GM21423 (cell line): ENCODE measurements around the gene TIMP4.
A peak's percentile ranks its signal among the peaks of the same experiment; 100 is the strongest.

Experiments used
- ATAC-seq: cut with Tn5 transposase; IDR thresholded peaks from one replicate; pipeline ENCODE4 v1.9.1; 2021; ENCODE audit warnings: mild to moderate bottlenecking, moderate library complexity; ENCODE audit not compliant: unreplicated experiment

Gene TIMP4

GRCh38 chr3:12186046-12186445, 27.3 kb upstream of the TIMP4 start:
- no peak for ATAC-seq

GRCh38 chr3:12185172-12185710, 26.5 kb upstream of the TIMP4 start:
- no peak for ATAC-seq

- ATAC-seq = no peak
Measured at GRCh38 chr3:12184541-12184940, 25.8 kb upstream of the TIMP4 start.

GRCh38 chr3:12182687-12183441, 24.2 kb upstream of the TIMP4 start:
- ATAC-seq = no peak

- no peak for ATAC-seq
Measured at GRCh38 chr3:12181806-12182205, 23.1 kb upstream of the TIMP4 start.

GRCh38 chr3:12181301-12181700, 22.6 kb upstream of the TIMP4 start:
- no peak for ATAC-seq

- ATAC-seq = no peak
Measured at GRCh38 chr3:12180631-12181030, 21.9 kb upstream of the TIMP4 start.

GRCh38 chr3:12180218-12180617, 21.5 kb upstream of the TIMP4 start:
- ATAC-seq = no peak

GRCh38 chr3:12179441-12179840, 20.7 kb upstream of the TIMP4 start:
- ATAC-seq = no peak

GRCh38 chr3:12178091-12178820, 19.5 kb upstream of the TIMP4 start:
- ATAC-seq = no peak

- ATAC-seq = no peak
Measured at GRCh38 chr3:12177126-12177525, 18.4 kb upstream of the TIMP4 start.

GRCh38 chr3:12175844-12176453, 17.2 kb upstream of the TIMP4 start:
- ATAC-seq = peak; percentile 75

GRCh38 chr3:12175137-12175593, 16.5 kb upstream of the TIMP4 start:
- no peak for ATAC-seq

- no peak for ATAC-seq
Measured at GRCh38 chr3:12170207-12170606, 11.5 kb upstream of the TIMP4 start.

- no peak for ATAC-seq
Measured at GRCh38 chr3:12165909-12166308, 7.2 kb upstream of the TIMP4 start.

GRCh38 chr3:12159227-12159601, 502 bp upstream of the TIMP4 start:
- ATAC-seq = no peak

GRCh38 chr3:12157026-12157425, 1.7 kb downstream of the TIMP4 start:
- ATAC-seq = no peak

- no peak for ATAC-seq
Measured at GRCh38 chr3:12155828-12156227, 2.9 kb downstream of the TIMP4 start.

GRCh38 chr3:12155264-12155663, 3.4 kb downstream of the TIMP4 start:
- no peak for ATAC-seq

- ATAC-seq = no peak
Measured at GRCh38 chr3:12154151-12154550, 4.6 kb downstream of the TIMP4 start.

- ATAC-seq = no peak
Measured at GRCh38 chr3:12150112-12150511, 8.6 kb downstream of the TIMP4 start.

- ATAC-seq = no peak
Measured at GRCh38 chr3:12149029-12149428, 9.7 kb downstream of the TIMP4 start.
